Progenitor cell of endocrine pancreas (in vitro differentiated cells): ENCODE results near the gene ACTRT2. TPM values are rescaled to one million over a fixed set of nuclear protein-coding genes. Genes with fewer than 3 reads are reported as not detected.

ENCODE experiments used
- DNase-seq: peaks from one replicate; pipeline ENCODE4 v3.0.0; 2021; ENCODE audit warnings: low spot score; ENCODE audit not compliant: unreplicated experiment
- H3K27ac Mint-ChIP-seq: 2 replicates; pipeline ENCODE4 v1.8.0; 2021; ENCODE audit warnings: mild to moderate bottlenecking, moderate library complexity, mixed read lengths
- H3K27me3 Mint-ChIP-seq: 2 replicates; pipeline ENCODE4 v1.8.0; 2021; ENCODE audit warnings: mixed read lengths
- H3K36me3 Mint-ChIP-seq: 2 replicates; pipeline ENCODE4 v1.8.0; 2022; ENCODE audit warnings: mixed read lengths; ENCODE audit not compliant: insufficient read depth
- H3K4me1 Mint-ChIP-seq: 2 replicates; pipeline ENCODE4 v1.8.0; 2021; ENCODE audit warnings: low read depth, mixed read lengths
- H3K4me3 Mint-ChIP-seq: 2 replicates; pipeline ENCODE4 v1.8.0; 2021; ENCODE audit warnings: low read depth, mild to moderate bottlenecking, moderate library complexity, mixed read lengths
- H3K9me3 Mint-ChIP-seq: 2 replicates; pipeline ENCODE4 v1.8.0; 2021; ENCODE audit warnings: low read depth, mixed read lengths
- CTCF ChIP-seq: fragments of 200-600 bp; sonication (generic); IDR thresholded peaks from one replicate; pipeline ENCODE4 v1.5.0; 2021; ENCODE audit warnings: antibody characterized with exemption, mild to moderate bottlenecking; ENCODE audit not compliant: unreplicated experiment
- total RNA-seq: library from RNA; stranded (reverse); gene quantifications from 2 replicates; pipeline ENCODE4 v1.2.1, GENCODE V29; 2021

Gene ACTRT2
- total RNA-seq, 1 donor from 2014 or later = not detected

DNA sequence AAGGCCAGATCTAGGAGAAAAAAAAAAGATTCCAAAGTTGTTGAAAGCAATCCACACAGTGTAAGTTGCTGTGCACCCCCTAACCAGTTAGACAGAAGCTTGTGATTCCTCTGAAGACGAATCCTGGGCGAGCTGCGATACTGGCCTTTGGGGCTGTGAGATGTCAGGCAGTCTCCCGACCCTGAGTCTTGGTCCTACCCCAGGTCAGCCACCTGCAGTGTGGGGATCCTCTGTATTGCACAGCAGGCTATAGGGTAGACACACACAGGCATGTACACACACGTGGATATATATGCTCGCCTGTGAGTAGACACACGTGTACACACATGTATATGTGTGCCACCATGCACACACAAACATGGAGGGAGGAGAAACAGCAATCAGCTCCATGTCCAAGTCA, 12.9 kb downstream of the ACTRT2 start:
- Mint-ChIP-seq H3K4me3 (no peak overlapping the region), H3K27ac (no peak overlapping the region), H3K4me1 (no peaks in the 10 kb centered on the region), H3K27me3 (peaks cover 5% of the 10 kb centered on the region), H3K9me3 (peaks cover 3% of the 10 kb centered on the region), H3K36me3 (no peaks in the 10 kb centered on the region)
- DNase-seq = no peak
- TF ChIP-seq CTCF = no peak

- Mint-ChIP-seq H3K9me3 (peaks cover 3% of the 10 kb centered on the region), H3K36me3 (no peaks in the 10 kb centered on the region), H3K27ac (no peak overlapping the region), H3K4me3 (no peak overlapping the region), H3K4me1 (no peaks in the 10 kb centered on the region), H3K27me3 (peaks cover 5% of the 10 kb centered on the region)
- DNase-seq = no peak
- TF ChIP-seq CTCF = no peak
Measured at GRCh38 chr1:3034728-3035562, 13.7 kb downstream of the ACTRT2 start.

DNA sequence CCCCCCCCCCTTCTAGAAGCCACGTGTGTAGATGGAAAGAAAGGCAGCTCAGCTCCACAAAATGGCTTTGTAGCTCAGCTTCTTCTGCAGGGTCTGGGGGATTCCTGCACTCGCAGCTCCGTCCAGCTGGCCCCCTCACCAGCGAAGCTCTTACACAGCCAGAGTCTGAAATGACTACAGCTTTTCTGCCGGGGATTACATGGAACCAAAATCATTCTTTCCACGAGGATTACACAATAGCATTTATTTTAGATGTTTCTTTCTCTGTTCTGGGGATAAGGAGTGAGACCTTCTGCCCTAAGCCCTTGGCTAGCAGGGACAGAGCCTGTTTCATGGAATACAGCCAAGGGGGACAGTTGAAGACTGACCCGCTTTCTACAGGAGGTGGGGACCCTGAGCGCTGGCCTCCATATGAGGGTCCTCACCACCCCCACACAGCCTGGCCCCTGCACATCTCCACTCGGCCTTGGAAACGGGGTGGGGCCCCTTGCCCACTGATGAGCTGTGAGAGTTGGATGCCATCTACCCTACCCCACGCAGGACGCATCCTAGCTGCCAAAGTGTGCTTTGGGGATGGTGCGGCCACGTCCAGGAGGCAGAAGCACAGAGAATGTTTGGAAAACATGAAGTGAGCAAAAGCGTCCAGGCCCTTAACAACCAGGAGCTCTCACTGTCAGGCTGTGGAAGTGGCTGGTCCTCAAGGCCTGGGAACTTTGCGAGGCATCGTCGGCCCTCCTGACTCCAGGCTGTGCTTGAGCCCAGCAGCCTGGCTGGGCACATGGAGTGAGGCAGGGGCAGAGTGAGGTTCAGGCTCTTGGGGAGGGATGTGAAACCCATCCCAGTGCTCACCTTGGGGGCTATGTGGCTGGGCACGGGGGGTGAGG, 14.5 kb downstream of the ACTRT2 start:
- Mint-ChIP-seq H3K27ac (no peak overlapping the region), H3K4me3 (no peak overlapping the region), H3K36me3 (no peaks in the 10 kb centered on the region), H3K9me3 (peaks cover 3% of the 10 kb centered on the region), H3K27me3 (peaks cover 5% of the 10 kb centered on the region), H3K4me1 (no peaks in the 10 kb centered on the region)
- no peak for DNase-seq
- no peak for TF ChIP-seq CTCF

DNA sequence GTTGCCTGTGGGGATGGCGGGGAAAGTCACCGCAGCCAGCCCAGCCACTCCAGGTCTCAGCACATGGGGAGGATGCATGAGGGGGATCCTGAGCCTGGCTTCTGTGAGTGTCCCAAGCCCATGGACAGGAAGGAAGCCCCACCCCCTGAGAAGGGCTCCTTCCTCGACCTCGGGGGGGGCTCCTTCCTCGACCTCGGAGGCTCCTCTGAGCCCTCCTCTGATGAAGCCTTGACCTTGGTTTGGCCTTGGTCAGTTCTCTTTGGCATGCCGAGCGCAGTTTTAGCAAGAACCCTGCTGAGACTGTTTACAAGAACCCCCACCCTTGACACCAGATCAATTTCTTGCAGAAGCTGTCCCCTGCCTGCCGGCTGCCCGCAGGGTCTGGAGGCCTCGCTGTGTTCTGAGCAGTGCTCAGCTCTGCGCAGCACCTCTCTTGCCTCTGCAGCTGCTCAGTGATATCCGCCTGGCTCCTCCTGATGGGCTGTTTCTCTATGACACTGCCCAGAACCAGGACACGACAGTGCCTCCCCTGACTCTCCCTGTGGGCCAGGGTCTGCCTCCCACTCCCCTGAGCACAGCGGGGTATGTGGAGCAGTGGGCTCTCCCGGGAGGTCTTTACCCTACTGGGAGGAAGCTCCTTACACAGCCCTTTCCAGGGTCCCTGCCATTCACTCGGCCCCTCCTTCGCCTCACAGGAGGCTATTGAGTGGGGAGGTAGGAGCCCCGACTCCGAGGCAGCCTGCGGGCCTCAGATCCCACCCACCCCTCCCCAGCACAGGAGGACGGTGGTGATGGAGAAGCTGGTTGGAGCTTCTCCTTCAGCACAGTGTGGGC, 15.4 kb downstream of the ACTRT2 start:
- peaks cover 3% of the 10 kb centered on the region for H3K9me3 Mint-ChIP-seq
- peaks cover 5% of the 10 kb centered on the region for H3K27me3 Mint-ChIP-seq
- no peaks in the 10 kb centered on the region for H3K36me3 Mint-ChIP-seq
- no peak overlapping the region for H3K4me3 Mint-ChIP-seq
- H3K27ac Mint-ChIP-seq = no peak overlapping the region
- DNase-seq = no peak
- no peak for TF ChIP-seq CTCF
- H3K4me1 Mint-ChIP-seq = no peaks in the 10 kb centered on the region
